Nephron (organoid): Measurements from ENCODE around the gene DENND4B.

Source experiments
- H3K27ac Mint-ChIP-seq, 3 experiments: 2 replicates each; pipeline ENCODE4 v1.8.0; 2020; ENCODE audit warnings: mixed read lengths in 3 of 3, mild to moderate bottlenecking in 2 of 3, moderate library complexity in 1 of 3
- H3K27me3 Mint-ChIP-seq: 2 replicates; pipeline ENCODE4 v1.8.0; 2021; ENCODE audit warnings: low read depth, mild to moderate bottlenecking, moderate library complexity, mixed read lengths
- H3K36me3 Mint-ChIP-seq: 2 replicates; pipeline ENCODE4 v1.8.0; 2020; ENCODE audit warnings: low read depth, mixed read lengths
- H3K4me1 Mint-ChIP-seq: 2 replicates; pipeline ENCODE4 v1.8.0; 2020; ENCODE audit warnings: mixed read lengths
- H3K4me3 Mint-ChIP-seq, 3 experiments: 2 replicates each; pipeline ENCODE4 v1.8.0; 2020; ENCODE audit warnings: mild to moderate bottlenecking in 3 of 3, mixed read lengths in 3 of 3, moderate library complexity in 2 of 3
- H3K9me3 Mint-ChIP-seq: 2 replicates; pipeline ENCODE4 v1.8.0; 2020; ENCODE audit warnings: mixed read lengths
- CTCF ChIP-seq, 3 experiments: fragments of 200-600 bp; sonication (generic); IDR thresholded peaks; one replicate each; pipeline ENCODE4 v1.5.0; 2021; ENCODE audit warnings: antibody characterized with exemption in 3 of 3; ENCODE audit not compliant: unreplicated experiment in 3 of 3

Gene DENND4B

GRCh38 chr1:153945131-153945794 is 1.3 kb downstream of the DENND4B start:
- Mint-ChIP-seq H3K4me1 (peaks cover 10% of the 10 kb centered on the region), H3K27me3 (no peaks in the 10 kb centered on the region), H3K27ac (peak overlapping the region; percentile 63 to 91 (median 75)), H3K9me3 (no peaks in the 10 kb centered on the region), H3K4me3 (peak overlapping the region; percentile 89 to 97 (median 91)), H3K36me3 (peaks cover 13% of the 10 kb centered on the region)
- no peak for TF ChIP-seq CTCF (IDR thresholded peaks at IDR 0.05; ENCODE audit: unreplicated experiment in 3 of 3)

- TF ChIP-seq CTCF (IDR thresholded peaks at IDR 0.05; ENCODE audit: unreplicated experiment in 3 of 3): no peak
- H3K4me3 Mint-ChIP-seq: peak overlapping the region; percentile 89 to 97 (median 91)
- peak overlapping the region in 1 of 3 experiments; percentile 46 for H3K27ac Mint-ChIP-seq
- H3K4me1 Mint-ChIP-seq: peaks cover 10% of the 10 kb centered on the region
- peaks cover 14% of the 10 kb centered on the region for H3K36me3 Mint-ChIP-seq
- H3K27me3 Mint-ChIP-seq: no peaks in the 10 kb centered on the region
- no peaks in the 10 kb centered on the region for H3K9me3 Mint-ChIP-seq
Measured at GRCh38 chr1:153944827-153945117, 1.7 kb downstream of the DENND4B start.

GRCh38 chr1:153944005-153944826 is 2.3 kb downstream of the DENND4B start:
- TF ChIP-seq CTCF (IDR thresholded peaks at IDR 0.05; ENCODE audit: unreplicated experiment in 3 of 3): no peak
- no peaks in the 10 kb centered on the region for H3K9me3 Mint-ChIP-seq
- peak overlapping the region; percentile 89 to 97 (median 91) for H3K4me3 Mint-ChIP-seq
- peak overlapping the region in 2 of 3 experiments; percentile 14 to 46 for H3K27ac Mint-ChIP-seq
- no peaks in the 10 kb centered on the region for H3K27me3 Mint-ChIP-seq
- peaks cover 19% of the 10 kb centered on the region for H3K36me3 Mint-ChIP-seq
- H3K4me1 Mint-ChIP-seq: peaks cover 10% of the 10 kb centered on the region

- H3K27ac Mint-ChIP-seq: no peak overlapping the region
- no peak for TF ChIP-seq CTCF (IDR thresholded peaks at IDR 0.05; ENCODE audit: unreplicated experiment in 3 of 3)
- no peaks in the 10 kb centered on the region for H3K27me3 Mint-ChIP-seq
- no peaks in the 10 kb centered on the region for H3K9me3 Mint-ChIP-seq
- peaks cover 10% of the 10 kb centered on the region for H3K4me1 Mint-ChIP-seq
- H3K4me3 Mint-ChIP-seq: no peak overlapping the region
- peaks cover 19% of the 10 kb centered on the region for H3K36me3 Mint-ChIP-seq
Measured at GRCh38 chr1:153942766-153943549, 3.6 kb downstream of the DENND4B start.

GRCh38 chr1:153941826-153942725 is 4.4 kb downstream of the DENND4B start:
- Mint-ChIP-seq H3K36me3 (peaks cover 26% of the 10 kb centered on the region), H3K27me3 (no peaks in the 10 kb centered on the region), H3K4me1 (peaks cover 10% of the 10 kb centered on the region), H3K4me3 (peak overlapping the region in 1 of 3 experiments; percentile 43), H3K27ac (no peak overlapping the region), H3K9me3 (no peaks in the 10 kb centered on the region)
- TF ChIP-seq CTCF (IDR thresholded peaks at IDR 0.05; ENCODE audit: unreplicated experiment in 3 of 3): no peak
